HG03159 (cell line): ENCODE measurements around the gene C5.
"Not testable (repeated sequence)": the region's sequence is repeated elsewhere in the genome, so short reads cannot be mapped to it uniquely, and the experiment has no call there.

Experiments
- ATAC-seq: cut with Tn5 transposase; IDR thresholded peaks from one replicate; pipeline ENCODE4 v1.9.1; 2021; ENCODE audit warnings: mild to moderate bottlenecking, moderate library complexity; ENCODE audit not compliant: unreplicated experiment

C5 gene

DNA sequence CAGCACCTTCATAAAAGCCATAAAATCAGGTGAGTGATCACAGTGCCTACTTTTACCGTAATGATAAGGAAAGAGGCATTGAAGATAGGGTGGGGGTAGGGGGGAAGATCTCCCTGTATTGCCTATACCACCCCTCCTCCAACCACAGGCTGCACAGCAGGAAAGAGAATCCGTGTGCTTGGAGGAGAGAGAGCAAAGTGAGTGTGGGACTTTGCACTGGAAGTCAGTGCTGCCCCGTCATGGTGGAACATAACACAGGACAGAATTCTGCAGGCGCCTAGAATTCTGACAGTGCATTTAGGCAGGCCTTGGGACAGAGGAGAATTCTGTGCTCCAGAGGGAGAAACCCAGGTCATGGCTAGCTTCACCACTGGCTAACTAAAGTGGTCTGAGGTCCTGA lies 3.5 kb upstream of the C5 start:
- no peak for ATAC-seq

DNA sequence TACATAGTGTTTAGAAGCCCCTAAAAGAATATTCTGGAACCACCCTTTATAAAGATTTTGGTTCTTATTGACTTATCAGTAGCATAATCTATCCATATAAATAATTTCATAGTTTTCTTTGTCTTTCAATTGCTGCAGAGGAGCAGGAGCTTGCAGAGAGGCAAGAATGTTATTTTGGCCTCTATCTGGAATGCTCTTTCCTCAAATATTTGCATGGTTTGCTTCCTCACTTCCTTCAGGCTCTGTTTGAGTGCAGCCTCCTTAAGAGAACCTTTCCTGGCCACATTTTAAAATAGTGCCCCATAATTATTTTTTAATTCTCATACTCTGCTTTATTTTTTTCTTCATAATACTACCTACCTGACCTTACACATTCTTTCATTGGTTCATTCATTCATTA lies 1.5 kb downstream of the C5 start:
- no peak for ATAC-seq

DNA sequence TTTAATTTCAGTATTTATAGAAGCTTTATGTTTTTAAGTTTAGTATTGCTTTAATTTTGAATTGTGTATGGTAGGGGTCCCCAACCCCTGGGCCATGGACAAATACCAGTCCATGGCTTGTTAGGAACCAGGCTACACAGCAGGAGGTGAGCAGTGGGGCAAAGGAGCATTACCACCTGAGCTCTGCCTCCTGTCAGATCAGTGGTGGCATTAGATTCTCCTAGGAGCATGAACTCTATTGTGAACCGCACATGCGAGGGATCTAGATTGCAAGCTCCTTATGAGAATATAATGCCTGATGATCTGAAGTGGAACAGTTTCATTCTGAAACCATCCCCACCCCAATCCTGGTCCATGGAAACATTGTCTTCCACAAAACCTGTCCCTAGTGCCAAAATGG lies 1.9 kb downstream of the C5 start:
- no peak for ATAC-seq

DNA sequence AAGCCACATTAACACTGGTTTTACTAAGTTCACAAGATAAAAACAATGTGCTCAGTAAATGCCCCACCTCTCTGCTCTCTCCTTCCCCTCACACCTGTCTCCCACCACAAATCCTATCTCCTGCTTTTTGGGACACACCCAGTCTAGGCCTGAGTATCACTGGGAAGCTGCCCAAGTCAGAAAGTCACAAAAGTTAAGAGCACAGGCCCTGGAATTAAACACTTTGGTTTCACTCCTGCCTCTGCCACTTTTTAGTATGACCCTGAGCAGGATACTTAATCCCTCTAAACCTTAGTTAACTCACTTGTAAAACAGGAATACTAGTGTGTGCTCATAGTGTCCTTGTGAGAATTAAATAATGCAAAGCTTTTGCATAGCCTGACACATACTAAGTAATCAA lies 11.3 kb downstream of the C5 start:
- ATAC-seq, result no peak

DNA sequence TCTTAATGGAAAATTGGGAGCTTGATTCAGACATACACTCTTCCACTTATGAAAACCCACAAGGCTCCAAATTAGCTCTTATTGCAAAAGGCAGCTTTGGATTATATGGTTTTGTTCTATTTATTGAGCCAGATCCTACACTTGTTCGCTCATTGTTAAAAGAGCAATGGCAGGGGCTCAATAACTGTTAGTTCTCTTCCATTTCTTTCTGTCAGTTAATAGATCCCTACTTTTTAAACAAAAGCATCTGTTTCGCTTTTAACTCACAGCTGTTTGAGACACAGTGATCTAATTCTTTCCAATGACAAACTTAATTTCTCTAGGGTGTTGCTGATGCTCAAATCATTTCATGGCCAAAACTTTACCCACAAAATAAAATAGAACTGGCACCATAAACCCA lies 11.7 kb downstream of the C5 start:
- no peak for ATAC-seq

DNA sequence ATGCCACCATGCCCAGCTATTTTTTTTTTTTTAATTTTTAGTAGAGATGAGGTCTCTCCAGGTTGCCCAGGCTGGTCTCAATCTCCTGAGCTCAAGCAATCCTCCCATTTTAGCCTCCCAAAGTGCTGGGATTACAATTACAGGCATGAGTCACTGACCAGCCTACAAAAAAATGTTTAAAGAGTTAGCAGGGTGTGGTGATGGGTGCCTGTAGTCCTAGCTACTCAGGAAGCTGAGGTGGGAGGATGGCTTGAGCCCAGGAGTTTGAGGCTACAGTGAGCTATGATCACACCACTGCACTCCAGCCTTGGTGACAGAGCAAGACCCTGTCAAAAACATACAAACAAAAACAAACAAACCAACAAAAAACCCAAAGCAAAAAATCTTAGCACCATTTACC lies 14.4 kb downstream of the C5 start:
- not testable (repeated sequence) for ATAC-seq

DNA sequence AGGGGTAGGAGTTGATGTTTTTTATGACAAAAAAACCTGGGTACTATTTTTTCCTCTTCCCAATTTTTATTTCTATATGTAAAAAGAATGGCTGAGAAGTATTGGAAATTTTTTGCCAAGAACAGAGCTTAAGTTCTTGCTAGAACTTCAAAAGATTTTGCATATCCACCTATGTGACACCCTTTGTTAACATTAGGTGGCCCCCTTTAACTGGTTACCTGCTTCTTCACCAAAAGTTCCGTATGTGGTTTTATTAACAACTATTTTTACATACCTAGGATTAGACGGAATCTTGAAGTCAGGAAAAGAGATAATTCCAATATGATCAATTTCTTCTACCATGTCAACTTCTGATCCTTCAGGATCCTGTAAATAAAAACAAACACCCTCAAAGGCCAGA lies 15.5 kb downstream of the C5 start:
- no peak for ATAC-seq

DNA sequence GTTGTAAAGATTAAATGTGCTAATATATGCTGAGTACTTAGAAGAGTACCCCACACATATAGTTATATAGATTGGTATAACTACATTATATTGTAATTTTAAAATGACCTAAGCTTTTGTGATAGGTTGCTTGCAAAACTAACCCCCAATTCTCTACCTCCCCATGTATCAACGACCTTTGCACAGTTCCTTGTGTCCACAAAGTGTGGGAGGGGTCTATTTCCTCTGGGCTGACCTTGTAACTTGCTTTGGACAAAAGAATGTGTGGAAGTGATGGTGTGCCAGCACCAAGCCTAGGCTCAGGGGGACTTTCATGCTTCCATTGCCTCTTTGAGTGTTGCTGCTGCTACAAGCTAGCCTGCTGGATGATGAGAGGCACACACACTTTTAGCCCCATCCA lies 20.6 kb downstream of the C5 start:
- ATAC-seq, result no peak

DNA sequence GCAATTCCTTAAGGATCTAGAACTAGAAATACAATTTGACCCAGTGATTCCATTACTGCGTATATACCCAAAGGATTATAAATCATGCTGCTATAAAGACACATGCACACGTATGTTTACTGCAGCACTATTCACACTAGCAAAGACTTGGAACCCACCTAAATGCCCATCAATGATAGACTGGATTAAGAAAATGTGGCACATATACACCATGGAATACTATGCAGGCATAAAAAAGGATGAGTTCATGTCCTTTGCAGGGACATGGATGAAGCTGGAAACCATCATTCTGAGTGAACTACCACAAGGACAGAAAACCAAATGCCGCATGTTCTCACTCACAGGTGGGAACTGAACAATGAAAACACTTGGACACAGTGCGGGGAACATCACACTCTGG lies 21.8 kb downstream of the C5 start:
- ATAC-seq, result not testable (repeated sequence)

DNA sequence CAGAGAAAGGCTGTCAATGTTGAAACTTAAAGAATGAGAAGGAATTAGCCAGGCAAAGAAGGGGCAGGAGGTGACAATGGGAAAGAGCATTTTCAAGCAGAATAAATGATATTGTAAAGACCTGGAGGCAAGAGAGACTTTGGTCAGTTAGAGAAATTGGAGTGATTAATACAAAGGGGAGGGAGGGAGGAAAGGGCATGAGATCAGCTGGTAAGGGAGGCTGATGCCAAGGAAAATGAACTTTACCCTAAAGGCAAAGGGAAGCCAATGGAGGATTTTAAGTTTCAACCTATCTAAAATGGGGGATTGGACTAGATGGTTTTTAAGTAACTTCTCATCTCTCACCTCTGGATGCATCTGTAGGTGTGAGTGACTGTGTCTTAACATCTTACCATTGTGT lies 23.3 kb downstream of the C5 start:
- no peak for ATAC-seq

DNA sequence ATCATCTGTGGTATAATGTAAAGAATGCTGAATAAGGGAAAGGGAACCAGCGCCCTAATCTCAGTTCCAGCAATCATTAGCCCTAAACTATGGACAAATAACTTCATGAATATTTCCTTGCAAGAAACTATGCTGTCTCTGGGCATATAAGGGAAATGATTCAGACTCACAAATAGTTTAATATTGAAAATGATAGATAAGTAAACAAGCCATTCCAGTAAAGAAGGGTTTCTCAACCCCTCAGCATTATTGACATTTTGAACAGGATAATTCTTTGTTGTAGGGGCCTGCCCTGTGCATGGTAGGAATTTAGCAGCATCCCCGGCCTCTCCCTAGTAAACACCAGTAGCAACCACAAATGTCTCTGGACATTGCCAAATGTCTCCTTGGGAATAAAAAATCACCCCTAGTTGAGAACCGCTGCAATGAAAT lies 23.8 kb downstream of the C5 start:
- no peak for ATAC-seq

DNA sequence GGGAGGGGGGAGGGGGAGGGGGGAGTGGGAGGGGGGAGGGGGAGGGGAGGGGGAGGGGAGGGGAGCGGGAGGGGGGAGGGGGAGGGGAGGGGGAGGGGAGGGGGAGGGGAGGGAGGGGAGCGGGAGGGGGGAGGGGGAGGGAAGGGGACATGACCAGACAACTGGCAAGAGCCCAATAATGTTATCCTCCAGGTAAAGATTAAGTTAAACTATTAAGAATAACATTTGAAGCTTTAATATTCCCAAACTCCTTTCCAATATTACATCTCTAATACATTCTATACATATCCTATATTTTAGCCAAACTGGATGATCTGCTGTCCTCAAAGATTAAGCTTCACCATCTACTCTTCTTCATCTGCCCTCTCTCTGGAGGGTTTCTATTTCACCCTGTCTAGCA lies 25.8 kb downstream of the C5 start:
- no peak for ATAC-seq

DNA sequence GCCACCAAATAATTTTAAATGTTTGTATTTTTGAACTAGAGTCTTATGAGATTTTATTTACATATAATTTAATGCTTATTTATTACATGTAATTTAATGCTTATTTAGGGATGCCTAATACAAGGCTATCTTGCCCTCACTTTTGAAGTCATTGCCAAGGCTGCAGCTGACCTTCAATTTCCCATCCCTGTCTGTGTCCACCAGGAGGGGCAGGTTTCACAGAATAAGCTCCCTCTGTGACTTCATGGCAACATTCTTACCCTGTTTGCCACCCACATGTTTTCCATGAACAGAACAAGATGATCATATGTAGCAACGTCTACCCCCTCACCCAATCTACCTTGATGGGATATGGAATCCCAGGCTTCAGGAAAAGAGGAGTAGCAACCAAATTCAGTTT lies 27.0 kb downstream of the C5 start:
- ATAC-seq, result no peak

DNA sequence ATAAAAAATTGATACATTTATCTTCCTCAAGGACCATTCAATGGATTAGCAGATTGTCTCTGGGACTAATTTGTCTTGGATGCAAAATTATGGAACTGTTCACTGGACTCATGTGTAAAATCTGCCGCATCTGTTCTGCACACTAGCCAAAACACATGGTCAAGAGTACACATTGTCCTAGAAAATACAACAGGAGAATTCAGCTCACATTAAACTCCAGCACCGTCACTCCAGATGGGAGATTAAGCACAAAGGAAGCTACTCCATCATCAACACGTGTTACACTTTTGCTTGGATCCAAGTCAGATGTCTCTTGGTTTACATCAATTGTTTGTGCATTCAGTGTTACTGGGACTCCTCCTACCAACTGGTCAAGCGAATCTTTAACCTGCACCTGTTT lies 28.8 kb downstream of the C5 start:
- ATAC-seq, result no peak

DNA sequence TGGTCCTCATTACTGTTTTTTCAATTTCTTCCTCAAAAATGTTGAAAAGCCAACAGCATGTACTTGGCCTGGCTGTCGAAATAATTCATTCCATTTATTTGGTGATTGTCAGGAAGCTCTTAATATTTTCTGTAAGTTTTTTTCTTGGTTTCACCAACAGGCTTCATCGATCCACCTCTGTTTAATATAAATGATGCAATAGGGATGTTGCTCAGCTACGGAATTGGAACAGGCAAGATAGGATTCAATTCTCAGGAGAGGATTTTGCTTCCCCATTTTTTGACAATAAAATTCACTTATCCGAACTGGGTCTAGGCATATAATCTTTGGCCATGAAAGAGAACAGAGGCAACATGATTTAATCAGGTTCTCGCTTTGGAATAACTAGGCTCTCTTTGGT lies 30.8 kb downstream of the C5 start:
- no peak for ATAC-seq

DNA sequence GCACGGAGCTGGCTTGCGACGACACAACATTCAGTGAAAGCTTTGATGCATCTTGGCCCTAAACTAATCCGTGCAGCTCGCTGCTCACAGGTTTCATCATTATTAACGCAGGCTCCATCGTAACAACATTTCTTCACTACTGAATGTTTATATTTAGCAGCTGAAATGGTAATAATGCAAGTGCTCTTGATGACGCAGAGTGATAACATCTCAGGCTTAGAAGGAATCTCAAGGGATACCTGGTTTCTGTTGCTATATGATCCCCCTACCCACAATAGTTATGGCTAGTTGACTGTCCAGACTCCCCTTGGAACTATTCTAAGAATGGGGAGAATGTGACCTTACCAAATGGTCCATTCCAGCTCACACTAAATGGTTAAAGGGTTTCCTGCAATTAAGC lies 36.2 kb downstream of the C5 start:
- no peak for ATAC-seq

DNA sequence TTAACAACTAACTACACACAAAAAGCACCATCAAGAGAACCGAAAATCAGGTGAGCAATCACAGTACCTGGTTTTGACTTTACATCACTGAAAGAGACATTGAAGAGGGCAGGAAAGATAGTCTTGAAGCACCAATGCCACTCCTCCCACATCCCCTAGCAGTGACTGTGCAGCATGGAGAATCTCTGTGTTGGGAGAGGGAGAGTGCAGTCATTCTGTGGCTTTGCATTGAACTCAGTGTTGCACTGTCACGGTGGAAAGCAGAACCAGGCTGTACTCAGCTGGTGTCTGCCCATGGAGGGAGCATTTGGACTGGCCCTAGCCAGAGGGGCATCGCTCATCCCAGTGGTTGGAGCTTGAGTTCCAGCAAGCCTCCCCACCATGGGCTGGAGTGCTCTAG lies 40.4 kb downstream of the C5 start:
- ATAC-seq, result no peak

DNA sequence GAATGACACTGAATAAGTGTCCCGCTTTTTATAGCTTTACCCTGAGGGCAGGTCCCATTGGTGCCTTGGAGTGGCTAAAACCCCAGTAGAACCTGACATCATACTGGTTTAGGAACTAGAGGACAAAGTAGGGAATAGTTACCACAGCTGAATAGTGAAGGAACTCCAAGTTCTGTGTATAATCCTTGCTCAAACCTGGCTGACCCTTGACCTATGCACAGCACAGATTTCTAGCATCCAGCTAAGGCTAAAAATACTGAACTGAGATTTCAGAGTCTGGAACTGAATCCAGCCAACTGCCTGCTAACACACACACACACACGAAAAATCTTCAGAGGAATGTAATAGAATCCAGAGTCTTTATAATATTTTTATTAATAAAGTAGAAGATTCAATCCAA lies 50.8 kb downstream of the C5 start:
- ATAC-seq, result no peak

DNA sequence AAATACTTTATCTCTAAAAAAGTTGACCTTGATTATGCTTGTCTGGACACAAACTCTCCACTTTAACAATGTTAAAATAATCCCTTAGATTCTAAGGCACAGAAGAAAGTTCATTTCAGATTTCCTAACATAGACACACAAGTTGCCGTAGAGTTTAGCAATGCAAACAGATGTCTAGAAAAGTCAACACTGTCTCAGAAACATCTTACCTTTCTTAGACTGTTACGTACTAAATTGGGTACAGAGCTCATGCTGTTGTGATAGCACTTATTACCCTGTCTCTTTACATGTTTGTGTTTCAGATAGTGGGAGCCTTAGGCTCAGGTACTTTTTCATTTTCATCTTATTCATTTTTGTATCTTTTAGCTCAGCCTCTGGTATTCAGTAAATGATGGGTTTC lies 52.0 kb downstream of the C5 start:
- ATAC-seq, result no peak

DNA sequence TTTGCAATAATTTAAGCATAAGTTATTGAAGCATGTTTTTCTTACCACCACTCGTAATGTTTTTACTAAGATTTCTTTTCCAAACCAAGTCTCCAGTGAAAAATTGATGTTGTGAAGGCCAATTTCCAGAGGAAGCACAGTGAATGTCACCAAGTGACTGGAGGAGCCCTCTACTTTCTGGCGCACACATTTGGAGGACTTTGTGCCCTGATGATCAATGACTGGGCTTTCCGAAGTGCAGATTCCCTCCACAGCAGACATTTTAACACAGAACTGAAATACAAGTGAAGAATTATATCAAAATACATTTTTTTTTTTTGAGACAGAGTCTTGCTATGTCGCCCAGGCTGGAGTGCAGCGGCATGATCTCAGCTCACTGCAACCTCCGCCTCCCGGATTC lies 52.6 kb downstream of the C5 start:
- no peak for ATAC-seq

DNA sequence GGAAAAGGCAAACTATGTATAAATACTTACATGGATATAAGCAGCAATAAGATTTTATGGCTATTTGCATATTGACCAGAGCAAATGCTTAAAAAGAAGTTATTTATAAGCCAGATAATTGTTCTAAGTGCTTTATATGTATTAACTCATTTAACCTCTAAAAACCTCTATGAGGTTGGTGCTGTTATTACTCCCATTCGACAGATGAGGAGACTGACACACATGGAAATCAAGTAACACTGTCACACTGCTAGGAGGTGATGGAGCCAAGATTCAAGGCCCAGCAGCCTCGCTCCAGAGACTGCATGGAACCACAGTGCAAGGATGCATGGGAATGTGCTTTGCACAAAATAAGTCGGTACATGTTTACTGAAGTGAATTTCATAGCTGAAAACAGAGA lies 53.7 kb downstream of the C5 start:
- no peak for ATAC-seq

DNA sequence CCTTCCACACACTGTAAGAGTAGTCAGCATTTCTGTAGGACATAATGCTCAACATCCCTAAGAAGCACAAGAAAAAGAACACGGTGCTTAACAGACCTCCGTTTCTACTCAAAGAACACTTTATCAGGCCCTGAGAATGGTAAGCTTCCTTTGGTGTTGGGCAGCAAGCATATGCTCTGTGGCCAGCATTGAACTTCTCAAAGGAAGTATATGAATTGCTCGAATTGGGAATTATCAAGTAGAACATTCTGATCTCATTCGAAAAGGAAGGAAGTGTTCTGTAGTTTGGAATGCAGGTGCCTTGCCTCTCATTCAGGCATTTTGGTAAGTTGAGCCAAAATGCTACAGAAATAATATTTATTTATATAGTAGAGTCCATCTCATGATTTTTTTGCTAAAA lies 61.0 kb downstream of the C5 start:
- ATAC-seq, result no peak

DNA sequence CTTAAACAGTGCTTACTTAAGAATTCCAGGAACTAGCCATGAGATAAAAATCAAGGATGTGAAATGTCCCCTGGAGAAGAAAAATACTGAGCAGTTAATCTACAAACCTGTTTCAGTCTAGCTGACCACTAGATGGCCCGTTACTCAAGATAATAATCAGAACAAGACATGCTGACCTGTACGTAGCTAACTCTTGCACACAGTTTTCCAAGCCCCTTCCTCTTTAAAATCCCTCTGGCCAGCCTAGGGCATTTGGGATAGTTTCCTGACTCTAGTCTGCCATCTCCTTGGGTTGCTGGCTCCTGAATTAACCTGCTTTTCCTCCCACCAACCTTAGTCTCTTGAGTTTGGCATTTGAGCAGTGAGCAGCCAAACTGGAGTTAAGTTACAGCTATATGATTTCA lies 64.3 kb downstream of the C5 start:
- ATAC-seq, result no peak

DNA sequence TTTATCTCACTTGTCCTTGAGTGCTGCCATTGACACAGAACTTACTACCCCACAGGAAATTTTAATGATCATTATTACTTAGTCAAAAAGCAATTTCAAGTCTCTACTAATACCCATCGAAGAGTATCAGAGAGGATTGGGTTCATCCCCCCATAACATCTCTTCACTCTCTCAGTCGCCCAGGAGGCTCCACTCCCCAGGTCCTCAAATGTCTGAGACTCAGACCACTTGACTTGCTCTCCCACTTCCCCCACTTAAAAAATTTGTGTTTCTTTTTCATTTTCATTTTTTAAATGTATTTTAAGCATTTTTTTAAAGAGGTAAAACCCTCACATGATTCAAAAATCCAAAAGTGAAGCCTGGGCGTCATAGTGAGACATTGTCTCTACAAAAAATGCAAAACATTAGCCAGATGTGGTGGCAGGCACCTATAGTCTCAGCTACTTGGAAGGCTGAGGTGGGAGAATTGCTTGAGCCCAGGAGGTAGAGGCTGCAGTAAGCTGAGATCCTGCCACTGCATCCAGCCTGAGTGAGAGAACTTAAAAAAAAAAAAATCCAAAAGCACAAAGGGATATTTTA lies 66.7 kb downstream of the C5 start:
- no peak for ATAC-seq
